Neural progenitor cell (in vitro differentiated cells): ENCODE measurements around the gene C2CD2L. TPM values are rescaled to one million over a fixed set of nuclear protein-coding genes. Genes with fewer than 3 reads are reported as not detected.

Source experiments
- DNase-seq: peaks from one replicate; pipeline ENCODE4 v3.0.0-alpha.2; 2016; ENCODE audit warnings: low spot score
- H2AFZ ChIP-seq: fragments of 200-600 bp; sonication (generic); replicated peaks from 2 replicates; pipeline ENCODE4 v1.6.1; 2016; ENCODE audit warnings: antibody characterized with exemption
- H3F3A ChIP-seq: fragments of 200-600 bp; sonication (generic); 2 replicates; pipeline ENCODE4 v1.6.1; 2016; ENCODE audit warnings: antibody characterized with exemption, low read depth
- H3K27ac ChIP-seq: fragments of 200-600 bp; sonication (generic); 2 replicates; pipeline ENCODE4 v1.5.1; 2016; ENCODE audit warnings: mild to moderate bottlenecking
- H3K27me3 ChIP-seq: fragments of 200-600 bp; sonication (generic); 2 replicates; pipeline ENCODE4 v1.6.1; 2016; ENCODE audit warnings: mild to moderate bottlenecking, moderate library complexity
- H3K36me3 ChIP-seq: fragments of 200-600 bp; sonication (generic); 2 replicates; pipeline ENCODE4 v1.5.1; 2016
- H3K4me1 ChIP-seq: fragments of 200-600 bp; sonication (generic); 2 replicates; pipeline ENCODE4 v1.6.1; 2016; ENCODE audit warnings: mixed run types
- H3K4me2 ChIP-seq: fragments of 200-600 bp; sonication (generic); 2 replicates; pipeline ENCODE4 v1.6.1; 2016
- H3K4me3 ChIP-seq: fragments of 200-600 bp; sonication (generic); 2 replicates; pipeline ENCODE4 v1.5.1; 2016
- H3K79me2 ChIP-seq: fragments of 200-600 bp; sonication (generic); 2 replicates; pipeline ENCODE4 v1.6.1; 2016; ENCODE audit warnings: low read depth
- H3K9ac ChIP-seq: fragments of 200-600 bp; sonication (generic); 2 replicates; pipeline ENCODE4 v1.6.1; 2016
- H3K9me3 ChIP-seq: fragments of 200-600 bp; sonication (generic); 2 replicates; pipeline ENCODE4 v1.5.1; 2016; ENCODE audit warnings: low read depth
- H4K20me1 ChIP-seq: fragments of 200-600 bp; sonication (generic); 2 replicates; pipeline ENCODE4 v1.6.1; 2016; ENCODE audit warnings: low read depth
- H3K27ac Mint-ChIP-seq: 3 replicates; pipeline ENCODE4 v1.8.0; 2021; ENCODE audit warnings: mixed read lengths
- H3K27me3 Mint-ChIP-seq: 2 replicates; pipeline ENCODE4 v1.8.0; 2022; ENCODE audit warnings: low read depth, mild to moderate bottlenecking, inconsistent platforms, moderate library complexity, mixed read lengths; ENCODE audit not compliant: insufficient read depth
- H3K36me3 Mint-ChIP-seq: 3 replicates; pipeline ENCODE4 v1.8.0; 2021; ENCODE audit warnings: mixed read lengths
- H3K4me1 Mint-ChIP-seq: 3 replicates; pipeline ENCODE4 v1.8.0; 2021; ENCODE audit warnings: mixed read lengths
- H3K4me3 Mint-ChIP-seq: 3 replicates; pipeline ENCODE4 v1.8.0; 2021; ENCODE audit warnings: mild to moderate bottlenecking, moderate library complexity, mixed read lengths
- H3K9me3 Mint-ChIP-seq: 3 replicates; pipeline ENCODE4 v1.8.0; 2020; ENCODE audit warnings: mixed read lengths
- EZH2 ChIP-seq: fragments of 200-600 bp; sonication (generic); IDR thresholded peaks from 2 replicates; pipeline ENCODE4 v1.6.1; 2017; ENCODE audit warnings: antibody characterized with exemption, mild to moderate bottlenecking, moderate library complexity
- EZH2phosphoT487 ChIP-seq: fragments of 200-600 bp; sonication (generic); IDR thresholded peaks from 2 replicates; pipeline ENCODE4 v1.6.1; 2017; ENCODE audit warnings: antibody characterized with exemption
- total RNA-seq: library from RNA; depleted of rRNA; stranded (reverse); fragments of >200 nt; gene quantifications from 2 replicates; pipeline ENCODE4 v1.2.3, GENCODE V29; 2015; ENCODE audit warnings: low replicate concordance
- TF ChIP-seq, protein P1 (sequence below): fragments of 200-600 bp; sonication (generic); IDR thresholded peaks from 2 replicates; pipeline ENCODE4 v1.5.1; 2017; ENCODE audit warnings: antibody characterized with exemption, mild to moderate bottlenecking

The C2CD2L gene
- total RNA-seq, 1 donor from 2014 or later, result 1.5 TPM

DNA sequence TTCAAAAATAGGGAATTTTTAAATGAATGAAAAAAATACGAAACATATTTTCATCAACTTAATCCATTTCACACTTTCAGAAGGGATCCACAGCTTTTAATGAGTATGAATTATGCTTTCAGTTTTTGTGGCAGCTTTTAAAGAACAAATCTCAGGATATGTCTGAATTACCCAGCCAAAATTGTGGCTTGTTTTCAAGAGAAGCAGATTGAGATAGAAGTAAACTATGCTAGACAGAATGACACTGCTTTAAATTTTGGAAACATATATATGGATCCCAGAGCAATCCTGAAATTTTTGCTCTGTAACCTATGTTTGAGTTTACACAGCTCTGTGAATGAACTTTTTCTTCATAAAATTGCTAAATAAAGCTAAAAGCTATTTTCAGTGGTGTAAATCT is 11.8 kb downstream of the C2CD2L start:
- no peaks in the 10 kb centered on the region for H3K36me3 ChIP-seq
- peaks cover 12% of the 10 kb centered on the region for H4K20me1 ChIP-seq
- DNase-seq, result no peak
- H3K36me3 Mint-ChIP-seq, result peaks cover 8% of the 10 kb centered on the region
- H3K79me2 ChIP-seq, result peaks cover 25% of the 10 kb centered on the region
- H2AFZ ChIP-seq, result no peak overlapping the region
- no peak overlapping the region for H3K27ac Mint-ChIP-seq
- peaks cover 16% of the 10 kb centered on the region for H3F3A ChIP-seq
- H3K4me2 ChIP-seq, result no peak overlapping the region
- H3K4me1 Mint-ChIP-seq, result peaks cover 19% of the 10 kb centered on the region
- no peak overlapping the region for H3K9ac ChIP-seq
- no peak overlapping the region for H3K4me3 ChIP-seq
- no peaks in the 10 kb centered on the region for H3K27me3 ChIP-seq
- H3K27ac ChIP-seq, result no peak overlapping the region
- no peaks in the 10 kb centered on the region for H3K9me3 Mint-ChIP-seq
- peaks cover 3% of the 10 kb centered on the region for H3K27me3 Mint-ChIP-seq
- TF ChIP-seq EZH2 (no peak), EZH2phosphoT487 (no peak)
- TF ChIP-seq, protein P1, sequence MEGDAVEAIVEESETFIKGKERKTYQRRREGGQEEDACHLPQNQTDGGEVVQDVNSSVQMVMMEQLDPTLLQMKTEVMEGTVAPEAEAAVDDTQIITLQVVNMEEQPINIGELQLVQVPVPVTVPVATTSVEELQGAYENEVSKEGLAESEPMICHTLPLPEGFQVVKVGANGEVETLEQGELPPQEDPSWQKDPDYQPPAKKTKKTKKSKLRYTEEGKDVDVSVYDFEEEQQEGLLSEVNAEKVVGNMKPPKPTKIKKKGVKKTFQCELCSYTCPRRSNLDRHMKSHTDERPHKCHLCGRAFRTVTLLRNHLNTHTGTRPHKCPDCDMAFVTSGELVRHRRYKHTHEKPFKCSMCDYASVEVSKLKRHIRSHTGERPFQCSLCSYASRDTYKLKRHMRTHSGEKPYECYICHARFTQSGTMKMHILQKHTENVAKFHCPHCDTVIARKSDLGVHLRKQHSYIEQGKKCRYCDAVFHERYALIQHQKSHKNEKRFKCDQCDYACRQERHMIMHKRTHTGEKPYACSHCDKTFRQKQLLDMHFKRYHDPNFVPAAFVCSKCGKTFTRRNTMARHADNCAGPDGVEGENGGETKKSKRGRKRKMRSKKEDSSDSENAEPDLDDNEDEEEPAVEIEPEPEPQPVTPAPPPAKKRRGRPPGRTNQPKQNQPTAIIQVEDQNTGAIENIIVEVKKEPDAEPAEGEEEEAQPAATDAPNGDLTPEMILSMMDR, result no peak
- H3K9me3 ChIP-seq, result no peaks in the 10 kb centered on the region
- H3K4me3 Mint-ChIP-seq, result no peak overlapping the region
- H3K4me1 ChIP-seq, result peaks cover 12% of the 10 kb centered on the region

DNA sequence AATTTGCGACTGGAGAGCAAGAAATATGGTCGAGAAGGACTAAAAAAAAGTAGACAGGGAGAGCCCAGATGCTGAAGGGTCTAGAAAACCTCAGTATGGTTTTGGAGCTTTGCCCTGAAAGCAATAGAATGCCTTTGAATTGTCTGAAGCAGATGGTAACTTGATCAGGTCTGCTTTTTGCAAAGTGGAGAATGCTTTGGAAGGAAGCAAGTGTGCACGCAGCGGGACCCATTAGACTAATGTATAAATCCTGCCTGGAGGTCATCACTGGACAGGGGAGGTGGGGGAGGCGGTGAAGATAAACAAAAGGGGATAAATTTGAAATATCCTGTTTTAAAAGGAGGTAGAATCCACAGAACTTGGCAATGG is 13.5 kb downstream of the C2CD2L start:
- no peaks in the 10 kb centered on the region for H3K9me3 ChIP-seq
- TF ChIP-seq EZH2 (no peak), EZH2phosphoT487 (no peak)
- TF ChIP-seq, protein P1, result no peak
- Mint-ChIP-seq H3K27ac (peak overlapping the region; percentile 78), H3K4me3 (peak overlapping the region; percentile 92), H3K36me3 (peaks cover 5% of the 10 kb centered on the region), H3K9me3 (no peaks in the 10 kb centered on the region), H3K27me3 (peaks cover 3% of the 10 kb centered on the region), H3K4me1 (peaks cover 19% of the 10 kb centered on the region)
- H3K27ac ChIP-seq, result no peak overlapping the region
- H3K4me1 ChIP-seq, result peaks cover 12% of the 10 kb centered on the region
- peaks cover 40% of the 10 kb centered on the region for H3K79me2 ChIP-seq
- no peaks in the 10 kb centered on the region for H3K36me3 ChIP-seq
- H3F3A ChIP-seq, result peaks cover 16% of the 10 kb centered on the region
- H3K9ac ChIP-seq, result peak overlapping the region; percentile 12
- peak overlapping the region; percentile 37 for H3K4me3 ChIP-seq
- no peaks in the 10 kb centered on the region for H3K27me3 ChIP-seq
- DNase-seq, result peak; percentile 56
- peak overlapping the region; percentile 71 for H3K4me2 ChIP-seq
- peaks cover 12% of the 10 kb centered on the region for H4K20me1 ChIP-seq
- H2AFZ ChIP-seq, result peak overlapping the region; percentile 11

DNA sequence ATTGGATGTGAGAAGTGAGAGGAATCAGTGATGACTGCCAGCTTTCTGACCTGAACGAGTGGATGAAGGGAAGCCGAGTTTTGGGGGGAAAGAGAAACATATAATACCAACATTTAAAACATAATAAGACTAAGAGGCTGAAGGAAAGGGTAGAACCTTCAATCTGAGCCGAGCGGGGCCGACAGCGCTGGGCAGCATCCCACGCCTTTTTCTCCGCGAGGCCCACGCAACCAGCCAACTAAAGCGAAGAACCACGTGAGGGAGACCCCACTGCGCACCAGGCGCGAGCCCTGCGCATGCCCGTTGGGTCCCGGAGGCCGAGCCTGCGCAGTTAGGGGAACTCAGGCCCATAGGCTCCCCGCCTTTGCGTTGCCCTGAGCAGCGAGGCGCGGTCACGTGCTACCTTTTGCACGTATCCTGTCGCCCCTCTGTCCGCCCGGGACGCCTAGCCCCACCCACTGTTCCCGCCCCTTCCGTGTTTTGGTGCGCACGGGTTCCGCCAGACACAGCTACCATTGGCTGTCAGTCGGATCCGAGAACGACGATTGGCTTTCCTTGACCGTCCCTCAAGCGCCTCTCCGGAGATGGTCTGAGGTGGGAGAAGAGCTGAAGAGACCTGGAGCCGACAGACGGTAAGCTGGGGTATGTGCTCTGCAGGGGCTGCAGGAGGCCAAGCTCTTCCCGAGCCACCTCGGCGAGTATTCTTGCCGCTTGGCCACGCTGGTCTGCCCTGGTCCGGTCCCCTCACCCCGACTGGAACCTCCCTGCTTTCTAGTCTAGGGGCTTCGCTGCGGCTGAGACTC is 14.1 kb downstream of the C2CD2L start, which contains the start of gene HINFP:
HINFP (plus strand) TSS at position 573 of the 803 bp plus-strand sequence. CDS start 5,365 bp downstream, outside the sequence.
- H3K27ac ChIP-seq, result no peak within 1 kb of the TSS
- peak within 1 kb of the TSS; percentile 92 for H3K4me3 Mint-ChIP-seq
- peaks cover 19% of the 10 kb centered on the region for H3K4me1 Mint-ChIP-seq

More for the DNA sequence above, 14.1 kb downstream of the C2CD2L start, which contains the start of gene HINFP:
- Histone ChIP-seq H3K4me2 (peak within 1 kb of the TSS; percentile 93), H3K9me3 (no peaks in the 10 kb centered on the region), H3K27me3 (no peaks in the 10 kb centered on the region), H4K20me1 (peaks cover 12% of the 10 kb centered on the region), H3K4me1 (peaks cover 12% of the 10 kb centered on the region), H2AFZ (peak within 1 kb of the TSS; percentile 15), H3K36me3 (no peaks in the 10 kb centered on the region), H3K79me2 (peaks cover 43% of the 10 kb centered on the region), H3F3A (peaks cover 16% of the 10 kb centered on the region), H3K9ac (peak within 1 kb of the TSS; percentile 87), H3K4me3 (peak within 1 kb of the TSS; percentile 81)
- DNase-seq, result peak; percentile 100
- Mint-ChIP-seq H3K9me3 (no peaks in the 10 kb centered on the region), H3K27me3 (peaks cover 3% of the 10 kb centered on the region), H3K27ac (peak within 1 kb of the TSS; percentile 78), H3K36me3 (peaks cover 5% of the 10 kb centered on the region)
- TF ChIP-seq EZH2phosphoT487 (no peak), EZH2 (no peak)
- TF ChIP-seq, protein P1, result no peak
